HUDEP-2 (cell line): ENCODE measurements around the gene ERG.

Source experiments
- DNase-seq, 76 experiments: peaks; one replicate each; lab custom pipeline; 2025; ENCODE audit not compliant: unreplicated experiment in 76 of 76; lab: John Stamatoyannopoulos, UW

Gene ERG

DNA sequence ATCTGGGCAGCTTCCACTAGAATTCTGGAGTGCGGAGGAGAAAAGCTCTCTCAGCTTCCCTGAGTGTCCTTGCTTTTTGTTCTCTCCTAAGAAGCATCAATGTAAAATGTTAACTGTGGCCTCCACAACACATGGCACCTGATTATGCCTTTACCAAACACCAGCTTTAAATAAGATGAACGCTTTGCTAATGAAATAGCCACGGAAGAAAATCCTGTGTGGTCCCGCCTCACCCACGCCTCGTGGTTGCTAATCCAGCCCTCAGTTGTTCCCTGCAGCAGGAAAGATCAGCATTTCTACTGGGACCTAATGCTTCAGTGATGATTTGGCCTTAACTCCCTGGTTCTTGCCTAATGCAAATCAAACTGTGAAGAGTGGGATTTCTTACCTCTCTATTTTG lies 1.8 kb upstream of the ERG start:
- no peak for DNase-seq

GRCh38 chr21:38499296-38499695 lies 1.0 kb upstream of the ERG start:
- DNase-seq, result no peak

GRCh38 chr21:38496224-38496623 lies 2.1 kb downstream of the ERG start:
- DNase-seq, result no peak

- no peak for DNase-seq
Measured at GRCh38 chr21:38495696-38496095, 2.6 kb downstream of the ERG start.

DNA sequence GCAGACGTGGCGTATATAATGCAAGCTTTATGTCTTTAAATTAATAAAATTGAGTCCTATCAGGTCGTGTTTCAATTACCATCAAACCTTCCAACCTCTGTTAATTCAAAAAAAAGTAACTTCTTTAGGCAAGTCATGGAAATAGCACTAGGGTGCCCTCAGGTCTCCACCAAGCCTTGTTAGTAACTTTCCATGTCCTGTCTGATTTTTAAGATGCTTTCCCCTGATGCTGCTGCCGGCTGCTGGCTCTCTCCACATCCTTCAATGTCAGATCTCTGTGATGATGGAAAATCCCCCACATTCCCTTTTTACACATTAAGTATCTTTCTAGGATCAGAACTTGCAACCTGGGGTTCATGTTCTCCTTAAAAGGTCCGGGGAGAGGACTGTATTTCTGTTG lies 3.0 kb downstream of the ERG start:
- DNase-seq, result no peak

DNA sequence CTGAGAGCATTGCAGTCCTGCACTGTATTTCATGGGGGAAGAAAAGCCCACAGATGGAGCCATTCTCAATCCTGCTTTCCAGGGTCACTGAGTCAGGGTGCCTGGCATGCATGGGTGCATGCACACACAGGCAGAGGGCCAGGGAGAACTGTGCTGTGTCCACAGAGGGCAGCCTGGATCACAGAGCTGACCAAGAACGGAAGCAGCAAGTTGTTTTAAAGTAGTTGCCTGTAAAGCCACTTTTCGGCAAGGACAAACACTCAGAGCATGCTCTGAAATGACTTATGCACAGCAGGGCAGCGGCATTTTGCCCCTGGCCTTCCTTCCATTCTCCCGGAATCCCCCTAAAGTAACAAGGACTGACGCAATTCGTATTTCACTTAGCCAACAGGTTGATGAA lies 3.6 kb downstream of the ERG start:
- DNase-seq, result no peak

GRCh38 chr21:38494251-38494642 lies 4.0 kb downstream of the ERG start:
- DNase-seq, result no peak

DNA sequence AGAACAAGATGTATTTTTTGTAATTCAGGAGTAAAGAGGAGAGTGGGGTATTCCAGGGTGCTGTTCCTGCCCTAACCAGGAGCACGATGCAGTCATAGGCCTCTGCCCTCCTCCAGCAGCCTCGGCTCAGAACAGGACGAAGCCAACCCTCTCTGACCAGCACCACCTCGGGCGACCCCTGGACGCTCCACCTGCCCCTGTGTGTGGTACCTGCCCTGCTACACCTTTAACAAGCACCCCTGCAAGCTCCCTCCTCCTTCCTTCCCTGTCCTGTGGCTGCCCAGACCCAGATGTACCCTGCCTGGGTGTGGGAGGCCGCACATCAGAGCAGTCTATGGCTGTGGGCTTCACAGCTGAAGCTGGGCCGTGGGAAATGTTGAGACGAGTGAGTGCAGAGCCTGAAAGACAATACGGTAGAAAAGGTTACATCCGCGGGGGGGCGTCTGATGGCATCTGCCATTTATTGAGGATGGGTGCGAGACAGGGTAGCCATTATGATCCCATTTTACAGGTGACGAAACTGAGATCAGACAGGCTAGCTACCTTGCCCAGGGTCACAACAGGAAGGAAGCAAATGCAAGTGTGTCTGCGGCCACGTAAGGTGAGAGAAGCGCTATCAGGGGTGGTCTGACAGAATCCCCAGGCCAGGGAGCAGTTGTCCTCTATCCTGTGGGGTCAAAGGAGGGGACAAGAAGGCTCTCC lies 4.6 kb downstream of the ERG start:
- DNase-seq, result no peak

- DNase-seq, result peak in 35 of 76 experiments; percentile 14 to 80 (median 37)
Measured at GRCh38 chr21:38492007-38492406, 6.3 kb downstream of the ERG start.

- DNase-seq, result no peak
Measured at GRCh38 chr21:38491536-38491935, 6.7 kb downstream of the ERG start.

GRCh38 chr21:38490411-38491020 lies 7.8 kb downstream of the ERG start:
- no peak for DNase-seq

- DNase-seq, result no peak
Measured at GRCh38 chr21:38489729-38490128, 8.5 kb downstream of the ERG start.

GRCh38 chr21:38489271-38489652 lies 9.0 kb downstream of the ERG start:
- no peak for DNase-seq

GRCh38 chr21:38488640-38489270 lies 9.5 kb downstream of the ERG start:
- DNase-seq, result no peak

GRCh38 chr21:38487901-38488639 lies 10.2 kb downstream of the ERG start:
- no peak for DNase-seq

GRCh38 chr21:38486706-38487105 lies 11.6 kb downstream of the ERG start:
- no peak for DNase-seq

DNA sequence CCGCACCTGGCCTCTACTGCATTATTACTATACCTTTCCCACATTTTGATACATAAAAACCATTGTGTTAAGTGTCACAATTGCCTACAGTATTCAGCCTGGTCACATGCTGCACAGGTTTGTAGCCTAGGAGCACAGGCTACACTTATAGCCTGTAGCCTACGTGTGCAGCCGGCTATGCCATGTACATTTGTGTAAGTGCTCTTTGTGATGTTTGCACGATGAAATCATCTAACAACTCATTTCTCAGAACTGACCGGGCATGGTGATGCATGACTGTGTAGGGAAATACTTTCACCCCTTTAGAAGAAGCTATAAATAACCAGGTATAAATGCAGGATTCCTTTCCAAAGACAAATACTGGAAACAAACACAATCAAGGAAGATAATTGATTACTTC lies 12.1 kb downstream of the ERG start:
- DNase-seq, result no peak

DNA sequence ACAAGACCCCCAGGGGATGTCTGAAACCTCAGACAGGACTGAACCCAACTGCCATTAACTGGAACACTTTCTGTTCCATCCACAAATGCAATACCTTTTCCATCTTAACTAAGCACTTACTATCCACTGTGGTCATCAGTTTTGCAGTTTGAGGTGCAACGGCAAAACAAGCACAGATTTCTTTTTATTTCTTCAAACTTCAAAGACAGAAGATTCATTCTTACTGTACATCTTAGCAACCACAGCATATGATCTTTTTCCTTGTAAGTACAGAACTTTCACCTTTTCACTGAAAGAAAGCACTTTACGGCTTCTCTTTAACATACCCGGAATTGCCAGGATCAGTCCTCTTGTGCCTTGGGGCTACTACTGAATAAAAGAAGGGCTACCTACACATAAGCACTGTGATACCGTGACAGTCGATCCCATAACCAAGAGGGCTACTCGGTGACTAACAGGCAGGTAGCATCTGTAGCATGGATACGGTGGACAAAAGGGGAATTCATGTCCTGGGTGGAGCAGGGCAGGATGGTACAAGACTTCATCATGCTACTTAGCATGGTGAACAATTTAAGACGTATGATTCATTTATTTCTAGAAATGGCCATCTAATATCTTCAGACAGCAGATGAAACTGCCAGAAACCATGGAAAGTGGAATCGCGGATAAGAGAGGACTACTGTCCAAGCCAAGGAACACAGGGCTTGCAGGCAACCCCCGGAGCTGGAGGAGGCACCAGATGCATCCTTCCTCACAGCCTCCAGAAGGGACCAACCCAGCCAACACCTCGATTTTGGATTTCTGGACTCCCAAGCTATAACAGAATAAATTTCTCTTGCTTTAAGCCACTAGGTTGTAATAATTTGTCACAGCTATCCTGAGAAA lies 18.4 kb downstream of the ERG start:
- DNase-seq, result no peak

- peak in 18 of 76 experiments; percentile 7 to 61 (median 23) for DNase-seq
Measured at GRCh38 chr21:38478782-38479181, 19.5 kb downstream of the ERG start.

DNA sequence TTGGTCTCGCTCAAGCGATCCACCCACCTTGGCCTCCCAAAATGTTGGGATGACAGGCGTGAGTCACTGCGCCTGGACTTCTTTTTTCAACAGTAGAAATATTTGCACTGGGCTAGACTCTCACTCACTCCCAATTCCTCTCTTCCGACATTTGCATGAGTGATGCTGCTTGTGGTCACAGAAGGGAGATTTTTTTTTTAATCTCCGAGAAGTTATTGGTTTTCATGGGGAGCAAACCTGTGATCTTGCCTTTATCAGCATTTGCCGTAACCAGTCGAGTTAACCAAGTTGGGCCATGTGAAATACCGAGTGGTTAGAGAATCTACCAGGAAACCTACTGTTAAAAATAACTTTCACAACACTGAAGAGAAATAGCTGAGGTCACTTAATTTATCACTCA lies 21.1 kb downstream of the ERG start:
- DNase-seq, result peak in 1 of 76 experiments; percentile 12
